Endothelial cell (in vitro differentiated cells): Measurements from ENCODE around the gene NPS. TPM values are rescaled to one million over a fixed set of nuclear protein-coding genes. Genes with fewer than 3 reads are reported as not detected.

ENCODE experiments used
- DNase-seq: peaks from one replicate; pipeline ENCODE4 v3.0.0; 2021; ENCODE audit warnings: low spot score
- H3K27ac Mint-ChIP-seq: one replicate; pipeline ENCODE4 v1.8.0; 2021; ENCODE audit warnings: mixed read lengths, inconsistent platforms; ENCODE audit not compliant: unreplicated experiment
- H3K27me3 Mint-ChIP-seq: one replicate; pipeline ENCODE4 v1.8.0; 2021; ENCODE audit warnings: mild to moderate bottlenecking, moderate library complexity, mixed read lengths, inconsistent platforms; ENCODE audit not compliant: unreplicated experiment
- H3K36me3 Mint-ChIP-seq: one replicate; pipeline ENCODE4 v1.8.0; 2021; ENCODE audit warnings: mild to moderate bottlenecking, low read depth, mixed read lengths, inconsistent platforms; ENCODE audit not compliant: unreplicated experiment
- H3K4me1 Mint-ChIP-seq: one replicate; pipeline ENCODE4 v1.8.0; 2021; ENCODE audit warnings: mild to moderate bottlenecking, mixed read lengths, inconsistent platforms; ENCODE audit not compliant: unreplicated experiment
- H3K4me3 Mint-ChIP-seq: one replicate; pipeline ENCODE4 v1.8.0; 2021; ENCODE audit warnings: mild to moderate bottlenecking, mixed read lengths, inconsistent platforms; ENCODE audit not compliant: unreplicated experiment
- H3K9me3 Mint-ChIP-seq: one replicate; pipeline ENCODE4 v1.8.0; 2021; ENCODE audit warnings: mixed read lengths, inconsistent platforms; ENCODE audit not compliant: unreplicated experiment
- CTCF ChIP-seq: fragments of 200-600 bp; sonication (generic); IDR thresholded peaks from one replicate; pipeline ENCODE4 v1.5.0; 2021; ENCODE audit warnings: antibody characterized with exemption; ENCODE audit not compliant: unreplicated experiment
- total RNA-seq: library from RNA; stranded (reverse); fragmentation: NEBNext Ultra II Directional; extraction: Animal tissue kit (Norgen Biotek cat#: 25700); gene quantifications from one replicate; pipeline ENCODE4 v1.2.1, GENCODE V29; 2021; ENCODE audit not compliant: unreplicated experiment

Gene NPS
- total RNA-seq, 1 donor from 2014 or later: not detected

- H3K4me1 Mint-ChIP-seq: peaks cover 10% of the 10 kb centered on the region
- H3K27me3 Mint-ChIP-seq: no peaks in the 10 kb centered on the region
- H3K9me3 Mint-ChIP-seq: no peaks in the 10 kb centered on the region
- peak; percentile 55 for TF ChIP-seq CTCF
- no peaks in the 10 kb centered on the region for H3K36me3 Mint-ChIP-seq
- DNase-seq: no peak
- no peak overlapping the region for H3K27ac Mint-ChIP-seq
- H3K4me3 Mint-ChIP-seq: no peak overlapping the region
These were observed 24.9 kb upstream of the NPS start for GRCh38 chr10:127524229-127524628.

- H3K4me3 Mint-ChIP-seq: no peak overlapping the region
- no peak for TF ChIP-seq CTCF
These were observed 24.0 kb upstream of the NPS start for GRCh38 chr10:127524908-127525665.

GRCh38 chr10:127525686-127526085 lies 23.4 kb upstream of the NPS start:
- no peak overlapping the region for H3K4me3 Mint-ChIP-seq
- H3K36me3 Mint-ChIP-seq: no peaks in the 10 kb centered on the region
- H3K9me3 Mint-ChIP-seq: no peaks in the 10 kb centered on the region
- no peak overlapping the region for H3K27ac Mint-ChIP-seq
- no peak for TF ChIP-seq CTCF
- peaks cover 10% of the 10 kb centered on the region for H3K4me1 Mint-ChIP-seq
- H3K27me3 Mint-ChIP-seq: no peaks in the 10 kb centered on the region
- DNase-seq: no peak

More at GRCh38 chr10:127524908-127525665, 24.0 kb upstream of the NPS start:
- H3K27me3 Mint-ChIP-seq: no peaks in the 10 kb centered on the region
- no peak for DNase-seq
- H3K4me1 Mint-ChIP-seq: peaks cover 10% of the 10 kb centered on the region
- H3K36me3 Mint-ChIP-seq: no peaks in the 10 kb centered on the region
- H3K27ac Mint-ChIP-seq: no peak overlapping the region
- H3K9me3 Mint-ChIP-seq: no peaks in the 10 kb centered on the region

GRCh38 chr10:127526161-127526560 lies 22.9 kb upstream of the NPS start:
- Mint-ChIP-seq H3K36me3 (no peaks in the 10 kb centered on the region), H3K27ac (no peak overlapping the region), H3K4me3 (no peak overlapping the region), H3K27me3 (no peaks in the 10 kb centered on the region), H3K9me3 (no peaks in the 10 kb centered on the region), H3K4me1 (peaks cover 10% of the 10 kb centered on the region)
- no peak for DNase-seq
- TF ChIP-seq CTCF: no peak

GRCh38 chr10:127527320-127527719 lies 21.8 kb upstream of the NPS start:
- no peak overlapping the region for H3K27ac Mint-ChIP-seq
- TF ChIP-seq CTCF: no peak
- no peak for DNase-seq
- peaks cover 10% of the 10 kb centered on the region for H3K4me1 Mint-ChIP-seq
- H3K9me3 Mint-ChIP-seq: no peaks in the 10 kb centered on the region
- no peak overlapping the region for H3K4me3 Mint-ChIP-seq
- no peaks in the 10 kb centered on the region for H3K36me3 Mint-ChIP-seq
- no peaks in the 10 kb centered on the region for H3K27me3 Mint-ChIP-seq
